HepG2 (cell line): ENCODE results near the gene AP1G1. TPM values are rescaled to one million over a fixed set of nuclear protein-coding genes. Genes with fewer than 3 reads are reported as not detected.

Experiments
- AHR ChIP-seq: IDR thresholded peaks from 2 replicates; pipeline ENCODE4 v1.6.1; 2018; ENCODE audit warnings: missing genetic modification reagents, missing compliant biosample characterization
- ATF4 ChIP-seq, 2 experiments: fragments of 450-650 bp in 1 of 2; sonication (generic) in 1 of 2; formaldehyde crosslinking; IDR thresholded peaks; 2 replicates each; pipeline versions ENCODE4 v1.5.0 to v1.8.0; 2020 to 2022; ENCODE audit warnings: mild to moderate bottlenecking in 1 of 2, missing genetic modification reagents in 1 of 2
- FOXM1 ChIP-seq: sonication (generic); formaldehyde crosslinking; IDR thresholded peaks from 2 replicates; pipeline ENCODE4 v1.5.0; 2020; ENCODE audit warnings: missing genetic modification reagents
- FOXO1 ChIP-seq: sonication (generic); formaldehyde crosslinking; IDR thresholded peaks from 2 replicates; pipeline ENCODE4 v1.4.0; 2020; ENCODE audit warnings: missing genetic modification reagents
- MLX ChIP-seq: IDR thresholded peaks from 2 replicates; pipeline ENCODE4 v1.6.1; 2016
- MXD3 ChIP-seq: IDR thresholded peaks from 2 replicates; pipeline ENCODE4 v1.6.1; 2016; ENCODE audit warnings: mild to moderate bottlenecking, missing biosample characterization, missing genetic modification reagents
- MYC ChIP-seq: sonication (generic); formaldehyde crosslinking; IDR thresholded peaks from 2 replicates; pipeline ENCODE4 v1.9.0; 2021; ENCODE audit warnings: missing genetic modification reagents, borderline replicate concordance
- NR2F2 ChIP-seq: IDR thresholded peaks from 2 replicates; pipeline ENCODE4 v1.6.1; 2012; ENCODE audit warnings: low read depth, inconsistent platforms, borderline replicate concordance
- RXRA ChIP-seq: sonication (generic); formaldehyde crosslinking; IDR thresholded peaks from 2 replicates; pipeline ENCODE4 v1.5.1; 2020; ENCODE audit warnings: missing genetic modification reagents
- SIN3B ChIP-seq: fragments of 150-350 bp; IDR thresholded peaks from 2 replicates; pipeline ENCODE4 v1.6.1; 2014; ENCODE audit warnings: low read length
- STAT5B ChIP-seq: sonication (generic); formaldehyde crosslinking; IDR thresholded peaks from 2 replicates; pipeline ENCODE4 v1.4.0; 2020; ENCODE audit warnings: missing genetic modification reagents
- THRA ChIP-seq: sonication (generic); formaldehyde crosslinking; IDR thresholded peaks from 2 replicates; pipeline ENCODE4 v1.4.0; 2020; ENCODE audit warnings: missing genetic modification reagents, borderline replicate concordance
- U2AF1 ChIP-seq: fragments of 200-400 bp; formaldehyde crosslinking; optimal IDR thresholded peaks from 2 replicates; pipeline ENCODE3; 2017; ENCODE audit warnings: mild to moderate bottlenecking, low read depth, low read length
- ZBTB2 ChIP-seq: sonication (generic); formaldehyde crosslinking; IDR thresholded peaks from 2 replicates; pipeline ENCODE4 v1.8.0; 2022; ENCODE audit warnings: low read depth, missing genetic modification reagents
- ZBTB42 ChIP-seq: sonication (generic); formaldehyde crosslinking; IDR thresholded peaks from 2 replicates; pipeline ENCODE4 v1.5.0; 2020; ENCODE audit warnings: mild to moderate bottlenecking, missing genetic modification reagents
- ZNF264 ChIP-seq: sonication (generic); formaldehyde crosslinking; IDR thresholded peaks from 2 replicates; pipeline ENCODE4 v1.4.0; 2020; ENCODE audit warnings: missing genetic modification reagents
- ZNF44 ChIP-seq: sonication (generic); formaldehyde crosslinking; IDR thresholded peaks from 2 replicates; pipeline ENCODE4 v1.5.1; 2020; ENCODE audit warnings: mild to moderate bottlenecking, missing genetic modification reagents
- ZNF558 ChIP-seq: sonication (generic); formaldehyde crosslinking; IDR thresholded peaks from 2 replicates; pipeline ENCODE4 v1.9.0; 2022; ENCODE audit warnings: mild to moderate bottlenecking, missing genetic modification reagents, borderline replicate concordance
- ZNF720 ChIP-seq: sonication (generic); formaldehyde crosslinking; IDR thresholded peaks from 2 replicates; pipeline ENCODE4 v1.4.0; 2020; ENCODE audit warnings: missing genetic modification reagents
- polyA plus RNA-seq, 8 experiments: library from polyadenylated mRNA; depleted of rRNA in 3 of 8; stranded (reverse) in 7 of 8; unstranded in 1 of 8; fragments of >200 nt; fragmentation: Illumina TruSeq in 4 of 8; extraction: Trizol in 4 of 8; gene quantifications; 2 replicates each; pipeline versions ENCODE4 v1.2.1 to v1.2.3, GENCODE V29; 2011 to 2016; ENCODE audit warnings: low read depth in 4 of 8, missing spikeins in 1 of 8, mixed read lengths in 1 of 8; ENCODE audit not compliant: insufficient read depth in 1 of 8
- total RNA-seq, 5 experiments: library from RNA; depleted of rRNA; stranded (reverse); fragments of >200 nt; fragmentation: Illumina TruSeq; extraction: Trizol; gene quantifications; 2 replicates each; pipeline ENCODE4 v1.2.3, GENCODE V29; 2016; ENCODE audit warnings: low read depth in 1 of 5

The AP1G1 gene
- total and polyA plus RNA-seq, 2 of the 13 experiments (the other 11 are each of a cell fraction or from before 2014, with no cell fraction given): 62.2 to 66.2 TPM

- TF ChIP-seq THRA (CRISPR knock-in tag): peak; percentile 80; the same call in 1 of the 2 replicates
- TF ChIP-seq NR2F2: no peak
- TF ChIP-seq MLX (CRISPR knock-in tag): peak; percentile 82
- peak; percentile 86 for TF ChIP-seq MYC
- TF ChIP-seq ZNF558 (CRISPR knock-in tag): 0 out of 2 replicates have a peak, but pooled peaks have one; percentile 72
- TF ChIP-seq RXRA (CRISPR knock-in tag): peak; percentile 94
- no peak for TF ChIP-seq FOXM1
- TF ChIP-seq ZNF44 (CRISPR knock-in tag): peak; percentile 72; the same call in 1 of the 2 replicates
- TF ChIP-seq FOXO1 (CRISPR knock-in tag): peak; percentile 72; the same call in 1 of the 2 replicates
- 0 out of 2 replicates have a peak, but pooled peaks have one; percentile 9 for TF ChIP-seq ZBTB42 (CRISPR knock-in tag)
- no peak; the same call in 1 of the 2 replicates for TF ChIP-seq AHR (CRISPR knock-in tag)
- peak; percentile 65 for TF ChIP-seq MXD3 (CRISPR knock-in tag)
- peak; percentile 30; the same call in 1 of the 2 replicates for TF ChIP-seq ZNF264
- peak in 1 of 2 experiments; percentile 57; a peak in 1 of 4 replicates for TF ChIP-seq ATF4 (CRISPR knock-in tag; IDR thresholded peaks at IDR 0.05)
- 0 out of 2 replicates have a peak, but pooled peaks have one; percentile 41 for TF ChIP-seq STAT5B (CRISPR knock-in tag)
- peak; percentile 37; the same call in 1 of the 2 replicates for TF ChIP-seq ZBTB2 (CRISPR knock-in tag)
- TF ChIP-seq SIN3B: peak; percentile 95
- no peak for TF ChIP-seq U2AF1
- no peak for TF ChIP-seq ZNF720 (CRISPR knock-in tag)
Measured at GRCh38 chr16:71845639-71846430, 37.2 kb upstream of the AP1G1 start, which contains the start of gene ATXN1L (continued).
